Neural progenitor cell (in vitro differentiated cells): ENCODE data around the gene DYNLT3. TPM values are rescaled to one million over a fixed set of nuclear protein-coding genes. Genes with fewer than 3 reads are reported as not detected.

ENCODE experiments used
- DNase-seq: peaks from one replicate; pipeline ENCODE4 v3.0.0-alpha.2; 2016; ENCODE audit warnings: low spot score
- H2AFZ ChIP-seq: fragments of 200-600 bp; sonication (generic); replicated peaks from 2 replicates; pipeline ENCODE4 v1.6.1; 2016; ENCODE audit warnings: antibody characterized with exemption
- H3F3A ChIP-seq: fragments of 200-600 bp; sonication (generic); 2 replicates; pipeline ENCODE4 v1.6.1; 2016; ENCODE audit warnings: antibody characterized with exemption, low read depth
- H3K27ac ChIP-seq: fragments of 200-600 bp; sonication (generic); 2 replicates; pipeline ENCODE4 v1.5.1; 2016; ENCODE audit warnings: mild to moderate bottlenecking
- H3K27me3 ChIP-seq: fragments of 200-600 bp; sonication (generic); 2 replicates; pipeline ENCODE4 v1.6.1; 2016; ENCODE audit warnings: mild to moderate bottlenecking, moderate library complexity
- H3K36me3 ChIP-seq: fragments of 200-600 bp; sonication (generic); 2 replicates; pipeline ENCODE4 v1.5.1; 2016
- H3K4me1 ChIP-seq: fragments of 200-600 bp; sonication (generic); 2 replicates; pipeline ENCODE4 v1.6.1; 2016; ENCODE audit warnings: mixed run types
- H3K4me2 ChIP-seq: fragments of 200-600 bp; sonication (generic); 2 replicates; pipeline ENCODE4 v1.6.1; 2016
- H3K4me3 ChIP-seq: fragments of 200-600 bp; sonication (generic); 2 replicates; pipeline ENCODE4 v1.5.1; 2016
- H3K79me2 ChIP-seq: fragments of 200-600 bp; sonication (generic); 2 replicates; pipeline ENCODE4 v1.6.1; 2016; ENCODE audit warnings: low read depth
- H3K9ac ChIP-seq: fragments of 200-600 bp; sonication (generic); 2 replicates; pipeline ENCODE4 v1.6.1; 2016
- H3K9me3 ChIP-seq: fragments of 200-600 bp; sonication (generic); 2 replicates; pipeline ENCODE4 v1.5.1; 2016; ENCODE audit warnings: low read depth
- H4K20me1 ChIP-seq: fragments of 200-600 bp; sonication (generic); 2 replicates; pipeline ENCODE4 v1.6.1; 2016; ENCODE audit warnings: low read depth
- H3K27ac Mint-ChIP-seq: 3 replicates; pipeline ENCODE4 v1.8.0; 2021; ENCODE audit warnings: mixed read lengths
- H3K27me3 Mint-ChIP-seq: 2 replicates; pipeline ENCODE4 v1.8.0; 2022; ENCODE audit warnings: low read depth, mild to moderate bottlenecking, inconsistent platforms, moderate library complexity, mixed read lengths; ENCODE audit not compliant: insufficient read depth
- H3K36me3 Mint-ChIP-seq: 3 replicates; pipeline ENCODE4 v1.8.0; 2021; ENCODE audit warnings: mixed read lengths
- H3K4me1 Mint-ChIP-seq: 3 replicates; pipeline ENCODE4 v1.8.0; 2021; ENCODE audit warnings: mixed read lengths
- H3K4me3 Mint-ChIP-seq: 3 replicates; pipeline ENCODE4 v1.8.0; 2021; ENCODE audit warnings: mild to moderate bottlenecking, moderate library complexity, mixed read lengths
- H3K9me3 Mint-ChIP-seq: 3 replicates; pipeline ENCODE4 v1.8.0; 2020; ENCODE audit warnings: mixed read lengths
- CTCF ChIP-seq: fragments of 200-600 bp; sonication (generic); IDR thresholded peaks from 2 replicates; pipeline ENCODE4 v1.5.1; 2017; ENCODE audit warnings: antibody characterized with exemption, mild to moderate bottlenecking
- EZH2 ChIP-seq: fragments of 200-600 bp; sonication (generic); IDR thresholded peaks from 2 replicates; pipeline ENCODE4 v1.6.1; 2017; ENCODE audit warnings: antibody characterized with exemption, mild to moderate bottlenecking, moderate library complexity
- EZH2phosphoT487 ChIP-seq: fragments of 200-600 bp; sonication (generic); IDR thresholded peaks from 2 replicates; pipeline ENCODE4 v1.6.1; 2017; ENCODE audit warnings: antibody characterized with exemption
- total RNA-seq: library from RNA; depleted of rRNA; stranded (reverse); fragments of >200 nt; gene quantifications from 2 replicates; pipeline ENCODE4 v1.2.3, GENCODE V29; 2015; ENCODE audit warnings: low replicate concordance

The DYNLT3 gene
- total RNA-seq, 1 donor from 2014 or later: 12.1 TPM

- H3K4me2 ChIP-seq: no peak overlapping the region
- no peaks in the 10 kb centered on the region for H3F3A ChIP-seq
- Mint-ChIP-seq H3K4me3 (no peak overlapping the region), H3K27me3 (peaks cover 5% of the 10 kb centered on the region), H3K27ac (no peak overlapping the region), H3K9me3 (peaks cover 3% of the 10 kb centered on the region), H3K36me3 (no peaks in the 10 kb centered on the region), H3K4me1 (peaks cover 3% of the 10 kb centered on the region)
- no peaks in the 10 kb centered on the region for H3K79me2 ChIP-seq
- TF ChIP-seq CTCF (no peak), EZH2 (no peak), EZH2phosphoT487 (no peak)
- H2AFZ ChIP-seq: no peak overlapping the region
- H3K4me3 ChIP-seq: no peak overlapping the region
- no peaks in the 10 kb centered on the region for H3K9me3 ChIP-seq
- H3K36me3 ChIP-seq: no peaks in the 10 kb centered on the region
- H3K27ac ChIP-seq: no peak overlapping the region
- H3K27me3 ChIP-seq: no peaks in the 10 kb centered on the region
- H3K4me1 ChIP-seq: no peaks in the 10 kb centered on the region
- no peaks in the 10 kb centered on the region for H4K20me1 ChIP-seq
- H3K9ac ChIP-seq: no peak overlapping the region
- no peak for DNase-seq
Observed at GRCh38 chrX:37844622-37845021, 2.7 kb downstream of the DYNLT3 start.

GRCh38 chrX:37840931-37841330 lies 6.4 kb downstream of the DYNLT3 start:
- no peak overlapping the region for H3K4me3 Mint-ChIP-seq
- Histone ChIP-seq H3K4me3 (no peak overlapping the region), H3K27ac (no peak overlapping the region), H2AFZ (no peak overlapping the region), H3K9me3 (no peaks in the 10 kb centered on the region), H3K9ac (no peak overlapping the region), H3K4me1 (no peaks in the 10 kb centered on the region), H3K36me3 (no peaks in the 10 kb centered on the region), H3K4me2 (no peak overlapping the region), H4K20me1 (no peaks in the 10 kb centered on the region), H3K79me2 (no peaks in the 10 kb centered on the region), H3F3A (no peaks in the 10 kb centered on the region), H3K27me3 (no peaks in the 10 kb centered on the region)
- H3K36me3 Mint-ChIP-seq: no peaks in the 10 kb centered on the region
- no peak for DNase-seq
- H3K4me1 Mint-ChIP-seq: peaks cover 3% of the 10 kb centered on the region
- TF ChIP-seq CTCF (no peak), EZH2 (no peak), EZH2phosphoT487 (no peak)
- H3K27ac Mint-ChIP-seq: no peak overlapping the region
- no peaks in the 10 kb centered on the region for H3K9me3 Mint-ChIP-seq
- H3K27me3 Mint-ChIP-seq: peaks cover 3% of the 10 kb centered on the region

GRCh38 chrX:37834937-37835336 lies 12.4 kb downstream of the DYNLT3 start:
- Histone ChIP-seq H3K9me3 (no peaks in the 10 kb centered on the region), H3K79me2 (no peaks in the 10 kb centered on the region), H2AFZ (no peak overlapping the region), H3K9ac (no peak overlapping the region), H4K20me1 (no peaks in the 10 kb centered on the region), H3K27me3 (no peaks in the 10 kb centered on the region), H3K36me3 (no peaks in the 10 kb centered on the region), H3F3A (no peaks in the 10 kb centered on the region), H3K4me1 (no peaks in the 10 kb centered on the region), H3K4me2 (no peak overlapping the region), H3K4me3 (no peak overlapping the region), H3K27ac (no peak overlapping the region)
- H3K9me3 Mint-ChIP-seq: no peaks in the 10 kb centered on the region
- H3K4me1 Mint-ChIP-seq: no peaks in the 10 kb centered on the region
- H3K36me3 Mint-ChIP-seq: no peaks in the 10 kb centered on the region
- TF ChIP-seq EZH2phosphoT487 (no peak), CTCF (no peak), EZH2 (no peak)
- no peak overlapping the region for H3K4me3 Mint-ChIP-seq
- H3K27me3 Mint-ChIP-seq: no peaks in the 10 kb centered on the region
- DNase-seq: no peak
- no peak overlapping the region for H3K27ac Mint-ChIP-seq
